ENCODE data around the gene ANHX. TPM values are rescaled to one million over a fixed set of nuclear protein-coding genes. Genes with fewer than 3 reads are reported as not detected.

The ANHX gene
- total and polyA plus RNA-seq, 2 of the 8 experiments (the other 6 are each of a cell fraction or from before 2014, with no cell fraction given), result not detected

DNA sequence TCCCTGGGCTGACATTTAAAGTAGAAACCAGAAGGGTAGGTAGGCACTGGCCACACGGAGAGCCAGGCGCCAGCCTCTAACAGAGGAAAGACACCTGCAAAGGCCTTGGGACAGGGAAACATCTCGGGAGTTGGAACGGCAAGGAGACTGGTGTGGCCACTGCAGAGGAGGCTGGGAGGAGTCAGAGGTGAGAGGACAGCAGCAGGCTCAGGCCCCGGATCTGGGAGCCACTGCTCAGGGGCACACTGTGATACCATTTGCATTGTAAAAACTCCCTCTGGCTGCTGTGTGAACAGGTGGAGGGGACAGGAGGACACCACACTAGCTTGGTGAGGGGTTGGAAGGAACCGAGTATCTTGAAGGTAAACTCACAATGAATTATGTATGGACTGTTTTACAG is 2.7 kb downstream of the ANHX start:
- no peaks in the 10 kb centered on the region for H3K23me2 ChIP-seq (ENCODE audit: low read depth, low read length)
- FAIRE-seq (no peak), DNase-seq (ENCODE audit: low read depth in 1 of 2, low spot score in 2 of 2) (no peak)
- H4K8ac ChIP-seq (ENCODE audit: extremely low read depth, insufficient read depth, low read length), result no peak overlapping the region
- no peak overlapping the region for H3K18ac ChIP-seq (ENCODE audit: extremely low read depth, low read length)
- H3K4me2 ChIP-seq (ENCODE audit: insufficient read depth in 1 of 2, low read depth in 2 of 2, low read length in 2 of 2), result no peak overlapping the region
- TF ChIP-seq NANOG (IDR thresholded peaks at IDR 0.05; ENCODE audit: insufficient read depth, low read depth, low read length, poor library complexity, severe bottlenecking), result no peak
- no peak for TF ChIP-seq JUN (IDR thresholded peaks at IDR 0.05; ENCODE audit: low read depth, low read length)
- no peak for TF ChIP-seq JUND (IDR thresholded peaks at IDR 0.05; ENCODE audit: low read length)
- TF ChIP-seq, protein P1, sequence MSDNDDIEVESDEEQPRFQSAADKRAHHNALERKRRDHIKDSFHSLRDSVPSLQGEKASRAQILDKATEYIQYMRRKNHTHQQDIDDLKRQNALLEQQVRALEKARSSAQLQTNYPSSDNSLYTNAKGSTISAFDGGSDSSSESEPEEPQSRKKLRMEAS (IDR thresholded peaks at IDR 0.05), result no peak
- TF ChIP-seq SP1 (IDR thresholded peaks at IDR 0.05; ENCODE audit: low read depth, low read length), result no peak
- no peak for TF ChIP-seq BCL11A (IDR thresholded peaks at IDR 0.05; ENCODE audit: low read depth in 2 of 2, low read length in 2 of 2)
- TF ChIP-seq RFX5 (IDR thresholded peaks at IDR 0.05; ENCODE audit: borderline replicate concordance, low read depth, low read length), result no peak
- TF ChIP-seq SIRT6 (IDR thresholded peaks at IDR 0.05; ENCODE audit: low read length), result no peak
- TF ChIP-seq, protein P2, sequence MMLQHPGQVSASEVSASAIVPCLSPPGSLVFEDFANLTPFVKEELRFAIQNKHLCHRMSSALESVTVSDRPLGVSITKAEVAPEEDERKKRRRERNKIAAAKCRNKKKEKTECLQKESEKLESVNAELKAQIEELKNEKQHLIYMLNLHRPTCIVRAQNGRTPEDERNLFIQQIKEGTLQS (IDR thresholded peaks at IDR 0.05; ENCODE audit: insufficient read depth, low read depth, low read length), result no peak
- TF ChIP-seq EP300 (IDR thresholded peaks at IDR 0.05; ENCODE audit: borderline replicate concordance in 1 of 2, low read depth in 2 of 2, low read length in 2 of 2), result no peak
- TF ChIP-seq, protein P3, sequence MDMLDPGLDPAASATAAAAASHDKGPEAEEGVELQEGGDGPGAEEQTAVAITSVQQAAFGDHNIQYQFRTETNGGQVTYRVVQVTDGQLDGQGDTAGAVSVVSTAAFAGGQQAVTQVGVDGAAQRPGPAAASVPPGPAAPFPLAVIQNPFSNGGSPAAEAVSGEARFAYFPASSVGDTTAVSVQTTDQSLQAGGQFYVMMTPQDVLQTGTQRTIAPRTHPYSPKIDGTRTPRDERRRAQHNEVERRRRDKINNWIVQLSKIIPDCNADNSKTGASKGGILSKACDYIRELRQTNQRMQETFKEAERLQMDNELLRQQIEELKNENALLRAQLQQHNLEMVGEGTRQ (IDR thresholded peaks at IDR 0.05; ENCODE audit: low read length), result no peak
- TF ChIP-seq YY1 (IDR thresholded peaks at IDR 0.05; ENCODE audit: low read depth, low read length), result no peak
- no peak for TF ChIP-seq HDAC2 (IDR thresholded peaks at IDR 0.05; ENCODE audit: borderline replicate concordance in 1 of 2, low read depth in 2 of 2, low read length in 2 of 2)
- H2BK12ac ChIP-seq (ENCODE audit: low read depth, low read length), result no peak overlapping the region
- POLR2A ChIA-PET (ENCODE audit: partially characterized antibody), result no interaction called here
- no peak overlapping the region for H2BK15ac ChIP-seq (ENCODE audit: low read length)
- no peak overlapping the region for H3K4ac ChIP-seq (replicated peaks; ENCODE audit: insufficient read length, low read depth, low read length)
- no peak overlapping the region for H2BK120ac ChIP-seq (replicated peaks; ENCODE audit: low read depth, low read length)
- H3K4me3 ChIP-seq (ENCODE audit: extremely low read depth in 1 of 4, insufficient read depth in 2 of 4, low read depth in 3 of 4, low read length in 4 of 4), result no peak overlapping the region
- no peak overlapping the region for H2BK20ac ChIP-seq (ENCODE audit: low read length)
- H3K9me3 ChIP-seq (ENCODE audit: insufficient read depth in 2 of 2, low read depth in 1 of 2, low read length in 1 of 2), result peaks cover 74 to 97% of the 10 kb centered on the region in 2 experiments
- no peak overlapping the region for H4K91ac ChIP-seq (replicated peaks; ENCODE audit: insufficient read length, low read length)
- no peaks in the 10 kb centered on the region for H4K20me1 ChIP-seq (replicated peaks in 1 of 2; ENCODE audit: control insufficient read depth in 1 of 2, insufficient read depth in 2 of 2, low read length in 2 of 2)
- no peaks in the 10 kb centered on the region; a peak in 2 of 8 replicates for H3K36me3 ChIP-seq (ENCODE audit: control insufficient read depth in 2 of 4, insufficient read depth in 4 of 4, low read length in 3 of 4)
- H3K23ac ChIP-seq (ENCODE audit: insufficient read length), result no peak overlapping the region
- H3K9ac ChIP-seq (replicated peaks in 1 of 4; ENCODE audit: extremely low read depth in 1 of 4, low read depth in 3 of 4, low read length in 3 of 4), result no peak overlapping the region
- H3K27me3 ChIP-seq (replicated peaks in 1 of 4; ENCODE audit: control insufficient read depth in 3 of 4, extremely low read depth in 1 of 4, insufficient read depth in 3 of 4, low read length in 3 of 4), result no peaks in the 10 kb centered on the region
- H4K5ac ChIP-seq (ENCODE audit: insufficient read length, low read depth, low read length), result no peak overlapping the region
- H3K27ac ChIP-seq (ENCODE audit: low read depth, low read length), result no peak overlapping the region
- H2BK5ac ChIP-seq (ENCODE audit: low read depth, low read length), result no peak overlapping the region
- H2AK5ac ChIP-seq (ENCODE audit: low read depth, low read length), result no peak overlapping the region
- CTCF ChIA-PET (ENCODE audit: partially characterized antibody), result no interaction called here
- WGBS, 2 experiments (ENCODE audit: extremely low coverage in 1 of 2, insufficient coverage in 1 of 2, insufficient read length in 1 of 2, insufficient replicate concordance in 2 of 2, low coverage in 1 of 2, low lambda C conversion rate in 2 of 2, missing lambda C conversion rate in 1 of 2), result 77% methylated on average over 5 of the region's 6 CpGs; no CpG with 5 or more reads in 1 of the 2 experiments
- H3K4me1 ChIP-seq (replicated peaks in 1 of 4; ENCODE audit: control insufficient read depth in 3 of 4, insufficient read depth in 4 of 4, low read length in 3 of 4), result no peaks in the 10 kb centered on the region
- H3K14ac ChIP-seq (ENCODE audit: insufficient read length), result no peak overlapping the region
- H3K56ac ChIP-seq (replicated peaks; ENCODE audit: insufficient read length, low read depth, low read length), result no peak overlapping the region
- H3K79me1 ChIP-seq (ENCODE audit: low read depth, low read length), result no peaks in the 10 kb centered on the region
- H2AFZ ChIP-seq (ENCODE audit: low read length), result no peak overlapping the region
- no peaks in the 10 kb centered on the region for H3K79me2 ChIP-seq (ENCODE audit: control insufficient read depth in 1 of 2, insufficient read depth in 2 of 2, low read length in 2 of 2)

All from H1 (cell line).